Left cardiac atrium (tissue), 4 donors: Measurements from ENCODE around the gene ZNF615. TPM values are rescaled to one million over a fixed set of nuclear protein-coding genes. Genes with fewer than 3 reads are reported as not detected.
"Not testable (repeated sequence)": the region's sequence is repeated elsewhere in the genome, so short reads cannot be mapped to it uniquely, and the experiment has no call there.

ENCODE experiments used
- ATAC-seq, 2 donors: fragments of 200-7000 bp; cut with Tn5 transposase; one replicate each; pipeline ENCODE4 v1.9.1; 2020; ENCODE audit warnings: mild to moderate bottlenecking in 2 of 2, moderate library complexity in 2 of 2
- DNase-seq: peaks from one replicate; pipeline ENCODE4 v3.0.0-alpha.2; 2020
- intact Hi-C, 2 donors: fragments of 100-400 bp; cut with DNase I; formaldehyde crosslinking; loops; one replicate each; pipeline versions ENCODE4 v1.14.1 to v1.15.1; 2022 to 2023
- long read RNA-seq: library from polyadenylated mRNA; unstranded; transcript quantifications from one replicate; pipeline ENCODE4 v2.0.0, GENCODE V29; 2021
- total RNA-seq, 2 donors: library from RNA; stranded (reverse); fragmentation: NEBNext Ultra II Directional; extraction: Animal tissue kit (Norgen Biotek cat#: 25700); gene quantifications; one replicate each; pipeline ENCODE4 v1.2.1, GENCODE V29; 2021
- donor health status: DM: no; HTN: yes; CAD: no.
- donor health status: DM: no; HTN: yes; CAD: no; lungs with severe emphysema.
- donor health status: DM: yes; HTN: yes; CAD: no.
- donor health status: Dilated cardiomyopathy.

Gene ZNF615
- 10 to 100 TPM in 1 of 2 donors, 1 to 10 TPM in 1; 9.8 to 10.0 TPM for total RNA-seq
- long read RNA-seq, full-length matches to known transcripts = 4 of 6 reads
- long read RNA-seq, partial matches to known transcripts = 0 of 6 reads
- long read RNA-seq, other reads (novel, unspliced or antisense) = 2 of 6 reads

- intact Hi-C loops = no loop called here
- DNase-seq = peak; percentile 93
Observed at GRCh38 chr19:52007806-52008557, at the start of gene ZNF615. Gene ZNF615, minus strand, starts transcription at chr19:52008211. Its CDS starts 4,500 bp downstream, at chr19:52003711.

GRCh38 chr19:52056480-52056879, 48.5 kb upstream of the ZNF615 start:
- ATAC-seq, DNase-seq, intact Hi-C loops: not testable (repeated sequence)

More at GRCh38 chr19:52007806-52008557, at the start of gene ZNF615:
- peak; percentile 99 to 100 for ATAC-seq

- intact Hi-C loops, DNase-seq, ATAC-seq: not testable (repeated sequence)
Observed at GRCh38 chr19:52051736-52052135, 43.7 kb upstream of the ZNF615 start.

GRCh38 chr19:52048555-52049501, 40.8 kb upstream of the ZNF615 start, which contains the start of gene ZNF432:
Gene ZNF432, minus strand, starts transcription at chr19:52048838. Its CDS starts 1,970 bp downstream, at chr19:52046868.
- DNase-seq = peak; percentile 97
- intact Hi-C loops = no loop called here
- ATAC-seq = peak; percentile 98 to 99

- intact Hi-C loops = no loop called here
- no peak for DNase-seq
- ATAC-seq = no peak
Observed at GRCh38 chr19:52039169-52039568, 31.2 kb upstream of the ZNF615 start.

GRCh38 chr19:52034051-52034728, 26.2 kb upstream of the ZNF615 start:
- DNase-seq (no peak), ATAC-seq (no peak)
- intact Hi-C loops = no loop called here

GRCh38 chr19:52028780-52029123, 20.7 kb upstream of the ZNF615 start:
- intact Hi-C loops = no loop called here
- DNase-seq (no peak), ATAC-seq (peak; percentile 15 to 45)

GRCh38 chr19:52028027-52028779, 20.2 kb upstream of the ZNF615 start, which contains the start of gene ZNF614:
Gene ZNF614, minus strand, starts transcription at chr19:52028379. Its CDS starts 2,634 bp downstream, at chr19:52025745.
- ATAC-seq = peak; percentile 99

GRCh38 chr19:52026255-52026990, 18.4 kb upstream of the ZNF615 start:
- intact Hi-C loops, ATAC-seq, DNase-seq: not testable (repeated sequence)

More at GRCh38 chr19:52028027-52028779, 20.2 kb upstream of the ZNF615 start, which contains the start of gene ZNF614:
- DNase-seq = peak; percentile 92
- intact Hi-C loops = no loop called here

GRCh38 chr19:52024478-52024877, 16.5 kb upstream of the ZNF615 start:
- ATAC-seq, DNase-seq, intact Hi-C loops: not testable (repeated sequence)

GRCh38 chr19:52022193-52022592, 14.2 kb upstream of the ZNF615 start:
- intact Hi-C loops = no loop called here
- no peak for ATAC-seq
- no peak for DNase-seq

- ATAC-seq = no peak
- no peak for DNase-seq
- intact Hi-C loops = no loop called here
Observed at GRCh38 chr19:52020506-52020905, 12.5 kb upstream of the ZNF615 start.

GRCh38 chr19:52010674-52011073, 2.7 kb upstream of the ZNF615 start:
- intact Hi-C loops = no loop called here
- DNase-seq (no peak), ATAC-seq (no peak)

- intact Hi-C loops = no loop called here
- peak in 1 of 2 donors; percentile 61 for ATAC-seq
Observed at GRCh38 chr19:52007451-52007805, 583 bp downstream of the ZNF615 start.

GRCh38 chr19:51994048-51994644, 13.9 kb downstream of the ZNF615 start:
- intact Hi-C loops = no loop called here
- ATAC-seq (no peak), DNase-seq (no peak)

More at GRCh38 chr19:52007451-52007805, 583 bp downstream of the ZNF615 start:
- DNase-seq = no peak

- intact Hi-C loops = no loop called here
- DNase-seq = no peak
- ATAC-seq = no peak
Observed at GRCh38 chr19:51993422-51993821, 14.6 kb downstream of the ZNF615 start.
